Stomach (tissue), 4 donors: Measurements from ENCODE around the gene TMEM119.

Experiments
- CTCF ChIP-seq, 7 experiments: fragments of 450-650 bp in 4 of 7; fragments of 200-600 bp in 3 of 7; sonication (generic) in 3 of 7; IDR thresholded peaks; one replicate each; pipeline ENCODE4 v1.5.1; 2016 to 2019; ENCODE audit warnings: antibody characterized with exemption in 7 of 7, control low read depth in 2 of 7, mild to moderate bottlenecking in 1 of 7
- POLR2A ChIP-seq, 4 donors: fragments of 450-650 bp; IDR thresholded peaks; one replicate each; pipeline ENCODE4 v1.6.1; 2016; ENCODE audit warnings: antibody characterized with exemption in 4 of 4, control low read depth in 2 of 4, mild to moderate bottlenecking in 1 of 4, moderate library complexity in 1 of 4
- POLR2AphosphoS5 ChIP-seq, 3 donors: sonication (generic); formaldehyde crosslinking; IDR thresholded peaks; one replicate each; pipeline ENCODE4 v1.6.1; 2016; ENCODE audit warnings: antibody characterized with exemption in 3 of 3

GRCh38 chr12:108606492-108606891, 8.6 kb upstream of the TMEM119 start:
- no peak for TF ChIP-seq CTCF (IDR thresholded peaks at IDR 0.05)
- no peak for TF ChIP-seq POLR2AphosphoS5 (IDR thresholded peaks at IDR 0.05)
- TF ChIP-seq POLR2A (IDR thresholded peaks at IDR 0.05): no peak
